Endodermal cell (in vitro differentiated cells): ENCODE measurements around the gene SPOPL. TPM values are rescaled to one million over a fixed set of nuclear protein-coding genes. Genes with fewer than 3 reads are reported as not detected.
A peak's percentile ranks its signal among the peaks of the same experiment; 100 is the strongest.

ENCODE experiments used
- DNase-seq: peaks from one replicate; pipeline ENCODE4 v3.0.0-alpha.2; 2017
- H3K27ac ChIP-seq: 2 replicates; pipeline ENCODE4 v1.5.1; 2013; ENCODE audit warnings: mild to moderate bottlenecking, low read depth, low read length, moderate library complexity
- H3K27me3 ChIP-seq: 2 replicates; pipeline ENCODE4 v1.6.1; 2013; ENCODE audit warnings: mild to moderate bottlenecking, low read length, moderate library complexity; ENCODE audit not compliant: insufficient read depth, control insufficient read depth, poor library complexity, severe bottlenecking
- H3K36me3 ChIP-seq: 2 replicates; pipeline ENCODE4 v1.7.0; 2013; ENCODE audit warnings: mild to moderate bottlenecking, low read length, moderate library complexity; ENCODE audit not compliant: control insufficient read depth, insufficient read depth
- H3K4me1 ChIP-seq: one replicate; pipeline ENCODE4 v1.7.0; 2013; ENCODE audit warnings: low read length; ENCODE audit not compliant: control insufficient read depth, insufficient read depth
- H3K4me3 ChIP-seq: 2 replicates; pipeline ENCODE4 v1.5.1; 2013; ENCODE audit warnings: mild to moderate bottlenecking, low read length, moderate library complexity
- H3K9ac ChIP-seq: 2 replicates; pipeline ENCODE4 v1.6.1; 2013; ENCODE audit warnings: mild to moderate bottlenecking, low read length, moderate library complexity; ENCODE audit not compliant: poor library complexity, severe bottlenecking; ENCODE audit errors: extremely low read depth
- H3K9me3 ChIP-seq: 2 replicates; pipeline ENCODE4 v1.6.1; 2013; ENCODE audit warnings: mild to moderate bottlenecking, low read length, moderate library complexity; ENCODE audit not compliant: control insufficient read depth
- H3K27ac Mint-ChIP-seq: 2 replicates; pipeline ENCODE4 v1.8.0; 2020; ENCODE audit warnings: mixed read lengths
- H3K27me3 Mint-ChIP-seq: 2 replicates; pipeline ENCODE4 v1.8.0; 2021; ENCODE audit warnings: mild to moderate bottlenecking, mixed read lengths; ENCODE audit not compliant: insufficient read depth
- H3K36me3 Mint-ChIP-seq: 2 replicates; pipeline ENCODE4 v1.8.0; 2020; ENCODE audit warnings: low read depth, mixed read lengths
- H3K4me1 Mint-ChIP-seq: 2 replicates; pipeline ENCODE4 v1.8.0; 2020; ENCODE audit warnings: mixed read lengths
- H3K4me3 Mint-ChIP-seq: 2 replicates; pipeline ENCODE4 v1.8.0; 2020; ENCODE audit warnings: mild to moderate bottlenecking, moderate library complexity, mixed read lengths
- H3K9me3 Mint-ChIP-seq: 2 replicates; pipeline ENCODE4 v1.8.0; 2020; ENCODE audit warnings: mild to moderate bottlenecking, mixed read lengths
- WGBS, 2 experiments: methylation state at CpG; one replicate each; pipeline versions ENCODE4 v1.1.5 to v1.1.7; 2013; ENCODE audit warnings: missing lambda C conversion rate in 2 of 2, mixed read lengths in 1 of 2; ENCODE audit not compliant: insufficient coverage in 1 of 2, insufficient read length in 1 of 2; 5-methylcytosine and 5-hydroxymethylcytosine counted together
- total RNA-seq, 2 donors: library from RNA; stranded (reverse); fragmentation: NEBNext Ultra II Directional in 1 of 2; extraction: Animal tissue kit (Norgen Biotek cat#: 25700) in 1 of 2; gene quantifications; 2 replicates in 1 of 2; 3 replicates in 1 of 2; pipeline ENCODE4 v1.2.1, GENCODE V29; 2021
- TF ChIP-seq, protein P1 (sequence below): fragments of 200-600 bp; sonication (generic); conservative IDR thresholded peaks from 2 replicates; pipeline ENCODE4 v1.5.0; 2021; ENCODE audit warnings: antibody characterized with exemption, mild to moderate bottlenecking

Gene SPOPL
- total RNA-seq, 2 donors from 2014 or later: 17.4 to 26.9 TPM

DNA sequence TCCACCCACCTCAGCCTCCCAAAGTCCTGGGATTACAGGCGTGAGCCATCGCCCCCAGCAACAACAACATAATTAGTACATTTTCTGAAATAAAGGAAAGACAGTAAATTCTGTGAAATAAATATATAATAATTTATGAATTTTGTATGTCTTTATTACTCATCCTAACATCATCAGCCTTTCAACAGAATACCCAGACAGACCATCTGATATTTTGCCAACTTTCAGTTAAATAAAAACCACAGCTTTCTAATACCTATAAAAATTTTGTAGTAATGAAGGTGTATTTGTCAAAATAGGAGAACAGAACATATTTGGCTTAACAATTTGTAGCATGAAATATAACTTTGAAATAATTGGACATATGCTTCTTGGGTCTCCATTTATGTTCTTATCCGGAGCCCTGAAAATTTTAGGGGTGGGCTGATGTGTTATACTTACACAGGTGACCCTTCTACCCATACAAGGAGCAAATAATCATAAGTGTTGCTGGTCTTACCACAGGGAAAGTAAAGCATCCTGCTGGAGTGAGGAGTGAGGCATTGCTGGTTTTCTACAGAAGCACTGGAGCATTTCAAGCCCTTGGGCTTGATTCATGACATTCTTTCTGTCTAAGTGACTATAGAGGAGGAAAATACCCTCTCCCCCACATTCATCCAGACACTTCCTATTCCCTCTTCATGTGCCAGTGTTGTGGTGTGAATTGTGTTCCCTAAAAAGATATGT, 99.3 kb downstream of the SPOPL start:
- TF ChIP-seq, protein P1, sequence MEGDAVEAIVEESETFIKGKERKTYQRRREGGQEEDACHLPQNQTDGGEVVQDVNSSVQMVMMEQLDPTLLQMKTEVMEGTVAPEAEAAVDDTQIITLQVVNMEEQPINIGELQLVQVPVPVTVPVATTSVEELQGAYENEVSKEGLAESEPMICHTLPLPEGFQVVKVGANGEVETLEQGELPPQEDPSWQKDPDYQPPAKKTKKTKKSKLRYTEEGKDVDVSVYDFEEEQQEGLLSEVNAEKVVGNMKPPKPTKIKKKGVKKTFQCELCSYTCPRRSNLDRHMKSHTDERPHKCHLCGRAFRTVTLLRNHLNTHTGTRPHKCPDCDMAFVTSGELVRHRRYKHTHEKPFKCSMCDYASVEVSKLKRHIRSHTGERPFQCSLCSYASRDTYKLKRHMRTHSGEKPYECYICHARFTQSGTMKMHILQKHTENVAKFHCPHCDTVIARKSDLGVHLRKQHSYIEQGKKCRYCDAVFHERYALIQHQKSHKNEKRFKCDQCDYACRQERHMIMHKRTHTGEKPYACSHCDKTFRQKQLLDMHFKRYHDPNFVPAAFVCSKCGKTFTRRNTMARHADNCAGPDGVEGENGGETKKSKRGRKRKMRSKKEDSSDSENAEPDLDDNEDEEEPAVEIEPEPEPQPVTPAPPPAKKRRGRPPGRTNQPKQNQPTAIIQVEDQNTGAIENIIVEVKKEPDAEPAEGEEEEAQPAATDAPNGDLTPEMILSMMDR: no peak
- H3K27ac ChIP-seq: no peak overlapping the region
- H3K27me3 ChIP-seq: no peaks in the 10 kb centered on the region
- H3K4me1 Mint-ChIP-seq: no peaks in the 10 kb centered on the region
- WGBS, 2 experiments: 100% methylated on average over 1 of the region's 3 CpGs; no CpG with 5 or more reads in 1 of the 2 experiments
- H3K9me3 ChIP-seq: no peaks in the 10 kb centered on the region
- H3K36me3 ChIP-seq: no peaks in the 10 kb centered on the region
- no peak overlapping the region for H3K4me3 ChIP-seq
- peaks cover under 1% of the 10 kb centered on the region for H3K36me3 Mint-ChIP-seq
- no peak overlapping the region for H3K27ac Mint-ChIP-seq
- no peak overlapping the region for H3K4me3 Mint-ChIP-seq
- no peaks in the 10 kb centered on the region for H3K27me3 Mint-ChIP-seq
- DNase-seq: no peak
- H3K9me3 Mint-ChIP-seq: no peaks in the 10 kb centered on the region
- H3K9ac ChIP-seq: no peak overlapping the region
- H3K4me1 ChIP-seq: no peaks in the 10 kb centered on the region

DNA sequence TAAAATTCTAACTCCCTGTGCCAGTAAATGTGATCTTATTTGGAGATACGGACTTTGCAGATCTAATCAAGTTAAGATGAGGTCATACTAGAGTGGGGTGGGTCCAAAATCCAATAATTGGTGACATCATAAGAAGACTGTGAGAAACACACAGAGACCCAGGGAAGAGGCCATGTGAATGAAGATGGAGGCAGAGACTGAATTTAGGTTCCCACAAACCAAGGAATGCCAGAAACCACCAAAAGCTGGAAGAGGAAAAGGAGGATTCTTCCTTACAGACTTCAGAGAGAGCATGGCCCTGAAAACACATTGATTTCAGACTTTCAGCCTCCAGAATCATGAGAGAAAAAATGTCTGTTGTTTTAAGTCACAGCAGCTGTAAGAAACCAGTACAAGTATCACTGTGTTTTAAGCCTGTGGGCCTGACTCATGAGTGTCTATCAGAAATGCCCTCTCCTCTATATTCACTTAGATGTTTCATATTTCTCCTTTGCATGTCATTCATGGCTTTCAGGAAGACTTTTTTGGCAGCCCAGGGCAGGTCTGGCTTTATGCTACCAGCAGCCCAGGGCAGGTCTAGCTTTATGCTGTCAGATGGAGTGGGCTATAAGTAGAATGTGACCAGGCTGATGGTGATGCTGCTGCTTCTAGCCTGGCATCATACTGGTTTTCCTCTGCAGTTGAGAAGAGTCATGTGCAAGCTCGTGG, 100.0 kb downstream of the SPOPL start:
- no peak overlapping the region for H3K27ac ChIP-seq
- H3K36me3 Mint-ChIP-seq: no peaks in the 10 kb centered on the region
- no peak overlapping the region for H3K27ac Mint-ChIP-seq

DNA sequence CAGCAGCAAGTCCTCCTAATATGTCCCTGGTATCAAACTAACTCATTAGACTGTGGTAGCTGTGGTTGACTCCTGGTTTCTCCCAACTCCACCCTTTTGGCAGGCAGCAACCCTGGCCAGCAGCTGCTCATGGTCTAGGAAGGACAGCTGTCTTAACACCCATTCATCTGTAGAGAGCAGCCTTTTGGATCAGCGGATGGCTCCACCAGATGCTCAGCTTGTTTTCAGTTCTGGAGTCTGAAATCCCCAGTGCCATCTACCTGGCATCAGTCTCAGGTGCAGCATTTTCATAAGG, 100.5 kb downstream of the SPOPL start:
- Mint-ChIP-seq H3K36me3 (no peaks in the 10 kb centered on the region), H3K9me3 (no peaks in the 10 kb centered on the region), H3K4me1 (no peaks in the 10 kb centered on the region), H3K27me3 (no peaks in the 10 kb centered on the region), H3K27ac (peak overlapping the region; percentile 31), H3K4me3 (no peak overlapping the region)
- no peak for DNase-seq
- no peak overlapping the region for H3K27ac ChIP-seq
- H3K36me3 ChIP-seq: no peaks in the 10 kb centered on the region
- H3K4me1 ChIP-seq: no peaks in the 10 kb centered on the region
- H3K9me3 ChIP-seq: no peaks in the 10 kb centered on the region
- H3K4me3 ChIP-seq: no peak overlapping the region
- TF ChIP-seq, protein P1: no peak
- no peak overlapping the region for H3K9ac ChIP-seq
- WGBS, 2 experiments: 87 to 100% methylated on average over 1 of the region's 1 CpG
- no peaks in the 10 kb centered on the region for H3K27me3 ChIP-seq

More for the DNA sequence above, 100.0 kb downstream of the SPOPL start:
- Histone ChIP-seq H3K4me1 (no peaks in the 10 kb centered on the region), H3K9ac (no peak overlapping the region), H3K9me3 (no peaks in the 10 kb centered on the region), H3K27me3 (no peaks in the 10 kb centered on the region), H3K4me3 (no peak overlapping the region), H3K36me3 (no peaks in the 10 kb centered on the region)
- DNase-seq: no peak
- no peaks in the 10 kb centered on the region for H3K4me1 Mint-ChIP-seq
- H3K27me3 Mint-ChIP-seq: no peaks in the 10 kb centered on the region
- TF ChIP-seq, protein P1: no peak
- H3K4me3 Mint-ChIP-seq: no peak overlapping the region
- H3K9me3 Mint-ChIP-seq: no peaks in the 10 kb centered on the region
- WGBS, 2 experiments: 95 to 100% methylated on average over 1 to 2 of the region's 2 CpGs
